HG02610 (cell line): ENCODE results near the gene VWA3B.
A peak's percentile ranks its signal among the peaks of the same experiment; 100 is the strongest.
"Not testable (repeated sequence)": the region's sequence is repeated elsewhere in the genome, so short reads cannot be mapped to it uniquely, and the experiment has no call there.

Source experiments
- ATAC-seq: cut with Tn5 transposase; IDR thresholded peaks from one replicate; pipeline ENCODE4 v1.9.1; 2021; ENCODE audit warnings: mild to moderate bottlenecking, moderate library complexity; ENCODE audit not compliant: unreplicated experiment

VWA3B gene, protein sequence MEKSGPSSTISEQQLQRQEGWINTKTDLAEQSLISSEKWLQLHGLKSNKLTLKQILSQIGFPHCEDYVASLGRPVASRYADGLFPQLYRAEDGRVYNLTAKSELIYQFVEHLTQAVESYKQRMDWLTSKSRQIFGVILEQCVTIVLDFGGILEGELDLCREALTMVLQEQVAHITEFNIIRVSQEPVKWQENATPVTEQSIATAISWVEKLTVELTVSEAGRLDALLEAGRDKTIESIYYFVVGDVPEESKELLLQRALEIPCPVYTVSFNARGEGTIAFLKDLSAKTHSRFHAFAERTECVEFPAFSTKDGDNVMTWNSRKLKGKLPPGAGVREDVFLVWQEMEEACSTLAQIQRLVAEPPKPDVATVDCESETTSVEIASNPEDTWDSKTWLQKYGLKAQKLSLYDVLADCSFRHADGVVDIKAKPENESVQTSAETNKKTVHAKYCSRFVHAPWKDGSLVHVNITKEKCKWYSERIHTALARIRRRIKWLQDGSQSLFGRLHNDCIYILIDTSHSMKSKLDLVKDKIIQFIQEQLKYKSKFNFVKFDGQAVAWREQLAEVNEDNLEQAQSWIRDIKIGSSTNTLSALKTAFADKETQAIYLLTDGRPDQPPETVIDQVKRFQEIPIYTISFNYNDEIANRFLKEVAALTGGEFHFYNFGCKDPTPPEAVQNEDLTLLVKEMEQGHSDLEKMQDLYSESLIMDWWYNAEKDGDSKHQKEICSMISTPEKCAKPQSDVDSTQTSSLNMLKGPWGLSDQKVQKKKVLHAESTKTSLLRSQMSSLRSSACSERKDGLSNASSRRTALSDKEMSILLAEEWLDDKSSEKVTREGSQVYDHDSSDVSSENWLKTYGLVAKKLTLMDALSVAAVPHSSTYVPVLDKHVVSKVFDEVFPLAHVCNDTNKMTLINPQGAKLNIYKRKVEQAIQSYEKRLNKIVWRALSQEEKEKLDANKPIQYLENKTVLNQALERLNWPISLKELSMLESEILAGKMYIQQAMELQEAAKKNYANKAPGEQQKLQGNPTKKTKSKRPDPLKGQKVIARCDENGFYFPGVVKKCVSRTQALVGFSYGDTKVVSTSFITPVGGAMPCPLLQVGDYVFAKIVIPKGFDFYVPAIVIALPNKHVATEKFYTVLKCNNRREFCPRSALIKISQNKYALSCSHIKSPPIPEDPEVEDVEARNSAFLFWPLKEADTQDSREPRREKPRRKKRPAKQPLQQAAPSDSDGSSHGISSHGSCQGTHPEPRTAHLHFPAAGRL (N-terminal part only)

DNA sequence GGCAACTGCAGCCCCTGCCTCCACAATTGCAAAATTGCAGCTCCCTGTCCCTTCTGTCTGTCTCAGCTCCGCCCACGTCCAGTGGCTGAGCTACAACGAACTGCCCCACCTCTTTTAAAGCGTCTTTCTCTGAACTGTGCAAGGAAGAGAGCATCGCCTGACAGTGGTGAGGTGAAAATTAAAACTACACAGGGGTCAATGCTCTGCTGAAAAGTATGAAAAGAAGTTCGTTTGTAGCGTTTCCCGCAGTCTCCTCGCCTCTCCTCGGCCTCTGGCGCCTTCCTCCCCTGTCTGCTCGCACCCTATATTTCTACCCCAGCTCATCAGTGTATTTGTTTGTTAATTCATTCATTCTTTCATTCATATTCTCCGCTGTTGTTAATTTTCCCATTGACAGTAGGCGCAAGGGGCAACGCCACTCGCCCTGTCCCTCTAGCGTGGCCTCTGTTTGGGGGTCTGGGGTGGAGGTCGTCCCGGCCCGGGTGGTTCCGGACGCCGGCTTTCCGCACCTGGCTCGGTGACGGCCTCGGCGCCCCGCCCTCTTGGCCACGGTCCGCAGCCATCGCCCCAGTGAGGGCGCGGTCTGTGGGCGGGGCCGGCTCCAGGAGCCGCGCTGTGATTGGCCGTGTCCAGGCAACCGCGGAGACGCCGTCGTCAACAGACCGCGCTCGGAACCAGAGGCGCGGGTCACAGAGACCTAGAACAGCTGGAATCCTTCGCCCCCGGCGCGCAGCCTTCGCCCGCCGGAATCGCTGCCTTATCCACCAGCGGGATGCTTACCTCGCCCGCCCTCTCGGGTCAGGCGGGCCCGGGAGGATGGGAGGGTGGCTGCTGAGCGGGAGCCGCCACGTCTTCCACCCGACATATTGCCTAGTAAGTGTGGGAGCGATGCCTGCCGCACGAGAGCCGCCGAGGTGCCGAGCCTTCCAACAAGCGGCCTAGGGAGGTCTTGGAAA, at the start of gene VWA3B:
TSS of gene VWA3B (plus strand) at position 677 of the 956 bp plus-strand sequence. CDS start 5,926 bp downstream, outside the sequence.
- peak; percentile 90 for ATAC-seq

DNA sequence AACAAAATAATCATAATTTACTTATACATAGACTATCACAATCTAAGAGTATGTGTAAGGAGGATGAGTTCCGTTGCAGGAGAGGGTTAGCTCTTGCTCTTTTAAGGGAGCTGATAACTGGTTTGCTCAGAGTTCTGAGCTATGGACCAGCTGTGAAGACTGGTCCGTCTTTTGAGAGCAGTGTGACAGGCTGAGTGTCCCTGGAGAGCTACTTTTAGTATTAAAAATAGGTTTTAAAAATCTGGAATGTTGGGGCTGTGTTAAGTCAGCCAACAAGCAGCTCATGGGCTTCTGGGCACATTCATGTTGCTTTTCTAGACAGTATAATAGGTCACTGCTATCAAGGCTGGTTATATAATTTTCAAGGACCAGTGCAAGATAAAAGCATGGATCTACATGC, 49.8 kb upstream of the VWA3B start:
- no peak for ATAC-seq

DNA sequence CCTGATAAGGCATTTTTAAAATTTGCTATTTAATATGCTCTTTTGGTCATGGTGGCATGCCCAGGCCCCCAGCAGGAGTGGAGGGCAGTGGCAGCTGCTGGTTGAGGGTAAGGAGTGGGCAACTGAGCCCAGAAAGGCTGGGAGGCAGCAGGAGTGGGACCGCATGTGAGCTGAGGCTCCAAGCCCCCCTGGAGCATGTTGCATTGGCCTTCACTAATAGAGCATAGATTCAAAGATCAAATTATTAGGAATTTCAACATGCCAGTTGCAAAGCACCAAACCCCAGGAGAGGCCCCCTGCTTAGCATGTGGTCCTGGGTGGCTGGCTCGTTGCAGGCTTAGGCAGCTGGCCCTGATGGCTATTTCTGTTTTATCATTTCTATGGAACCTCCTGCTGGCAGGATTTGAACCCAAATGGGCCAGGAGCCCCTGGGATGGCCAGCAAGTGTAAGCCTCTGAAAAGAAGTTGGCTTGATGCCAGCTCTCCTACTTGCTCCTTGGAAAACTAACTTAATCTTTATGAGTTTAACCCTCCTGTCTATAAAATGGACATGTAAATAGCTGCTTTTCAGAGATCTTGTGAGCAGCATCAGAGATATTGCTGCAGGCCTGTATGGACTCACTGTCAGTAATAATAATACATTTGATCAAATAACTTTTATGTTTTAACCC, 49.2 kb upstream of the VWA3B start:
- ATAC-seq: no peak

DNA sequence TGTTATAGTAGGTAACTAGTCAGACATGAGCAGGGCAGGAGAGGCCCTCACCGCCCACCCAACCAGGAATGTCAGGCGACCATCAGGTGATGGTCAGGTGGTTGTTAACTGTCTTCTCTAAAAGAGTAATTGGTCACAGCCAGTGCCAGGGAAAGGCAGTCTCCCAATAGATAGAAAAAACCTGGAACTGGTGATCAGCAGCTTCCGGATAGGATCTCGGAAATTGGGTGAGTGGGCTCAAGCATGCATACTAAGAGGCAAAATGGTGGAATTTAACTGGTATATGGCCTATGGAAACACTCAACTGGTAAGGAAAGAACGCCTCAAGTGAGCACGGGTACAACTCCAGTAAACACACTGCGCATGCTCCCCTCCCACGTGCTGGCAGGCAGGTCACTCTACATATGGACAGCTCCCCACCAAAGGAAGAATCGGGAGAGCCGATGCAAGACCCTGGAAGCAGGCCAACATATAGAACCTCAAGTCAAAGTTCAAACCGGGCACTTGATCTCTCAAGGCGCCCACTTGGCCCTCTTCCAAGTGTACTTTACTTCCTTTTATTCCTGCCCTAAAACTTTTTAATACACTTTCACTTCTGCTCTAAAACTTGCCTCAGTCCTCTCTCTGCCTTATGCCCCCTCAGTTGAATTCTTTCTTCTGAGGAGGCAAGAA, 47.7 kb upstream of the VWA3B start:
- ATAC-seq: no peak

DNA sequence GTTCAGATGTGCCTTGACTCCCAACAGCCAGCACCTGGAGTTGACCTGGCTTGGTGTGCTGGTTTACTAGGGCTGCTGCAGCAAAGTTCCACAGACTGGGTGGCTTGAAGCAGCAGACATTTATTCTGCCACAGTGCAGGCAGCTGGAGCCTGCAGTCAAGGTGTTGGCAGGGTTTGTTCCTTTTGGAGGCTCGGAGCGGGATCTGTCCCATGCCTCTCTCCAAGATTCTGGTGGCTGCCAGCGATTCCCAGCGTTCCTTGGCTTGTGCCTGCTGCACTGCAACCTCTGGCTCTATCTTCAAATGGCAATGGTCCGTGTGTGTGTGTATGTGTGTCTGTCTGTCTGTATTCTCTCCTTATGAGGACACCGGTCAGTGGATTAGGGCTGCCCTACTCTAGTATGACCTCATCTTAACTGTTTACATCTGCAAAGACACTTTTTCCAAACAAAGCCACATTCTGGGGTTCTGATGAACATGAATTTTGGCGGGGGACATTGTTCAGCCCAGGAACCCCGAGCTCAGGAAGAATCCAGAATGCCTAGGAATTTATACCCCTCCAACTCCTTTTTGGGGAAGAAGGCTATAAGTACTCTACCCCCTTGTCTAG, 46.5 kb upstream of the VWA3B start:
- no peak for ATAC-seq

DNA sequence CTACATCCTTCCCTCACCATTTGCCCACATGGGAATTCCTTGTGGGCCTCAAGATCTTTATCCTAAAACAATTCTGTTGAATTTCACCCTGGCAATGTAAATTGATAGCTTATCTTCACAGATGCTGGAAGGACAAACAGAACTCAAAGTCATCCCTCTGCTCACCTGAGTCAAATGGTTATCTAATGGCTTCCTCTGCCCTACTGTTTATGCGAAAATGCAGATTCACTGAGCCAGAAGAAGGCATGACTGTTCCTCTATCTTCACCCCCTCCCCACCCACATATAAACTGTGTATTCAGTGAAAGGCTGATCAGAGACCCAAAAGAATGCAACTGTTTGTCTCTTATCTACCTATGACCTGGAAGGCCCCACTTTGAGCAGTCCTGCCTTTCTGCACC, 43.9 kb upstream of the VWA3B start:
- no peak for ATAC-seq

DNA sequence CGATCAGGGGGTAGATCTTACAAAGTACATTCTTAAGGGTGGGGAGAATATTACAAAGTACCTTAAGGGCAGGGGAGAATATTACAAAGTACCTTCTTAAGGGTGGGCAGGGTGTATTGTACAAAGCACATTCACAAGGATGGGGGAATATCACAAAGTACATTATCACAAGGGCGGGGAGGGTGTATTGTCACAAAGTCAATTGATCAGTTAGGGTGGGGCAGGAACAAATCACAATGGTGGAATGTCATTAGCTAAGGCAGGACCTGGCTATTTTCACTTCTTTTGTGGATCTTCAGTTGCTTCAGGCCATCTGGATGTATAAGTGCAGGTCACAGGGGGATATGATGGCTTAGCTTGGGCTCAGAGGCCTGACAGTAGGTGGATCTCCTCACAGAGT, 42.2 kb upstream of the VWA3B start:
- ATAC-seq: not testable (repeated sequence)

DNA sequence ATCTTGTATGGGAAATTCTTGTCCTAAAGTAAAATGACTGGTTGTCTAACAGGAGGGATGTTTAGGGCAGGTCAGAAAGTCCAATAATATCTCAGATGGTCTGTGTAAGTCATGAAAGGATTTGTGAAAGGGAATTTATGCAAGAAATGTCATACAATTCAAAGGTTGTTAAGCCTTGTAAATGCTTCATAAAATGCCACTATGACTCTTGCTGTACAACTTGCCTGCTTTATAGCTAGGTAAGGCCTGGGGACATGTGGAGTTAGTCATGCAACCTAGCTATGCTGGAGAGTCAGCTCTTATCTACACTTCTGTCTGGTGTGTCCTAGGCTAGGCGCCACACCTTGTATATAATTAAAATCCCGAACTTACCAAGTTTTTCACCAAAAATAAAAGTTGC, 36.9 kb upstream of the VWA3B start:
- no peak for ATAC-seq

DNA sequence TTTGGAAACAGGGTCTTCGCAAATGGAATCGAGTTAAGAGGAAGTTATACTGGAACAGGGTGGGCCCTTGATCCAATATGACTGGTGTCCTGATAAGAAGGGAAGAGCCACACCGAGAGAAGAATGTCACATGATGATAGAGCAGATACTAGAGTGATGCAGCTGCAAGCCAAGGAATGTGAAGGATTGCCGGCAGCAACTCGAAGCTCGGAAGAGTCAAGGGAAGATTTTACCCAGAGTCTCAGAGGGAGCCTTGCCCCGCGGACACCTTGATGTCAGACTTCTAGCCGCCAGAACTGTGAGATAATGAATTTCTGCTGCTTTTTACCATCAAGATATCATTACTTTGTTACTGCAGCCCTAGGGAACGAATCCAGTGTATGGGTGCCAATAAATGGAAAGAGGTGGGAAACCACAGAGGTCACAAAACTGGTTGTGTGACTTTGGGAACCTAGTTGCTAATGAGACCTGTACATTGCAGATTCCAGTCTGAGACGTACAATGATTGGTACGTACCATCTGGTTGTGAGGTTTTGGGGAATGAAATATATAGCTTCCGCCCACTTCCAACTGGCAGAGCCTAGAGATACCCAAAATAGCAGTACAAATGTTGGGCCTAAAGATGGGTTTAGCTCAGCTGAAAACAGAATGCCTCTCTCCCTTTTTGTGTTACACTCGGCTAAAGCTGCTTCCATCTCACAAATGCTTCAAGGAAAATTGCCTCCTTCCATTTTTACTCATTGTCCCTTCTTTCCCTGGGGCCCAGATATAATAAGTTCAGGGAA, 28.6 kb upstream of the VWA3B start:
- ATAC-seq: no peak

DNA sequence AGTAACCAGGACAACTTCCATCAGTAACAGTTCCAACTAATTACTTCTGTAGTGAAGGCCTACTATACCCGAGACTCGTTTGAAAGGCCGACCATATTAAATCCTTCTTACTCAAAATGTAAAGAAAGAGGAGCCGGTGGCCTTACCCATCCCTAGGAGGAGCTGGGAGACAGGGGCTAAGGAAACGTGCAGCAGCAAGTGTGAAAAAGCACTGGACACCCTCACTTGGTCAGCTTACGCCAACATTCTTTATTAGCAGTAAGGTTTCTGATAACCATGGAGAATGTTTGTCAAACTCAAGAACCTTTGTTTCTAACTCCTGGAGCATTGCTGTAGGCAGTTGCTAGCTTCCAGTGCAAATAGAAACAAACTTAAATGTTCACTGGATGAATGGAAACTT, 26.7 kb upstream of the VWA3B start:
- no peak for ATAC-seq

DNA sequence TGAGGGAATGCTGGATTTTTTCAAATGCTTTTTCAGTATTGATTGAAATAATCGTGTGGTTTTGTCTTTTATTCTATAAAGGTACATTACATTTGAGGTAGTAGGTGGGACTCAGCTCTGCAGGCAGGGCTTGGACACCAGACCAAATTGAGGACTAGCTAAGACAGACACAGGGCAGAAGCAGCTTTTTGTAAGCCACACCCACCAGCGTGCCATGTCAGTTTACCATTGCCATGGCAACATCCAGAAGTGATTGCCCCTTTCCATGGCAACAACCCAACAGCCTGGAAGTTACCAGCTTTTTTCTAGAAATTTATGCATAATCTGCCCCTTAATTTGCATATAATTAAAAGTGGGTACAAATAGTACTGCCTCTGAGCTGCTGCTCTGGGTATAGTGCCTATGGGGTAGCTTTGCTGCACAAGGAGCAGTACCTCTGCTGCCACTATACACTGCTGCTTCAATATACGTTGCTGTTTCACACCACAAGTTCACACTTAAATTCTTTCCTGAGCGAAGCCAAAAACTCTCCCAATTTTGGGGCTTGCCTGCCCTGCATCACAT, 23.6 kb upstream of the VWA3B start:
- no peak for ATAC-seq

DNA sequence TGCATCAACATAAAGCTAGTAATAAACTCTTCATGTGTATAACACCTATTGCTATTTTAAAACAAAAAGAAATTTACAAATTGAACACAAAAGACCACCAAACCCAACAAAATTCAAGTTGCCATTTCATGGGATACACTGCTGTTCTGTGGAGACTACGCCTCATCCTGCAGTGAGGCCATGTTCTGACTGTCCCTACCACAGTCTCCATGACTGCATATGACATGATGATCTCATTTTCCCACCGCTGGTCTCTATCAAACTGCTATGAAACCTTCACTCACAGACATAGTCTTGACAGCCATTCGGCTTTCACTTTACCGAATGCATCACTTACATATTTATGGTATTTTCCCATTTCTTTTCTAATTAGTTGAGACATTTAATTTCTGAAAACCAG, 21.2 kb upstream of the VWA3B start:
- ATAC-seq: no peak

DNA sequence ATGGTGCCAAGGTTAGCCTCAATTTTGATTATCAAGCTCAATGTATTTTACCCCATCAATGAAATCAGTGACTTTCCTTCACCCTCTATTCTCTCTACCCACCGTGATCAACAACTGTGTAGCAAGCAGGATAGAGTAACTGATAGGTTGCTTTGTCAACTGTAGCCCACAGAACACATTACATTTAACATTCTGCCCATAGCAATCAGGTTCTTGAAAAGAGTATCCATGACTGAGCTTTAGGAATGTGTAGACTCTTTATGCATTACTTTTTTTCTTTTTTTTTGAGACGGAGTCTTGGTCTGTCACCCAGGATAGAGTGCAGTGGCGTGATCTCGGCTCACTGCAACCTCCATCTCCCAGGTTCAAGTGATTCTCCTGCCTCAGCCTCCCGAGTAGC, 19.8 kb upstream of the VWA3B start:
- ATAC-seq: no peak

DNA sequence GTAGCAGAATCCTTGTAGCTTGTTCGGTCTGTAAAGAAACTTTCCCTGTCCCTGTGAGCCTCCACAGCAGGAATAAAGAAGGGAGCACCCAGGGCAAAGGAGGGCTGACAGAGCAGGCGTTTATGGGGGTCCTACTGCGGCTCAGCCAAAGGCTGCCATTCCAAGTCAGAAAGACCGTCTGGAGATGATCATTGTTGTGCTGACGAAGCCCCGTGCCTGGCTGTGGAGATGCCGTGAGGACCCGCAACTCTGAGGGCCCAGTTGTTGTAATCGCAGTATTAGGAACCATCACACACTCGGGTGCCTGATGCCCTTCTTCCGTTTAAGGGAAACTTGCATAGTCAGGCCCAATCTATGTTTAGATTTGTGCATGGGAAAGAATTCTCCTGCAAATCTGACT, 16.9 kb upstream of the VWA3B start:
- no peak for ATAC-seq

DNA sequence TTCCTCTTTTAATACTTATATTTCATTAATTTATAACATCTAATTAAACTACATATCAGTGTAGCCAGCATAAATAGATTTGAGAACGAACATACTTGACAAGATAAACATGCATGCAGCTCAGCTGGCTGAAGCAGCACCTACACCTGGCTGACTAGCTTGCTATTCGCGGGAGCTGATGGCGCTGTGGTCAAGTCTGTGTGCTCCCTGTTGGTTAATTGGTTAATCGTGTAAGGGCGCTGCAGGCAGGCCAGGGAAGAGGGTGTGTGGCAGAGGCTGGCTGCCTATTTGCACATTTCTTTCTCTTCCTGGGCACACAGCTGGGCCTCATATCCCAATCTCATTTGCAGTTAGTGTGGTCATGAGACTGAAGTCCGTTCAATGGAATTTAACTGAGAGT, 14.5 kb upstream of the VWA3B start:
- no peak for ATAC-seq

DNA sequence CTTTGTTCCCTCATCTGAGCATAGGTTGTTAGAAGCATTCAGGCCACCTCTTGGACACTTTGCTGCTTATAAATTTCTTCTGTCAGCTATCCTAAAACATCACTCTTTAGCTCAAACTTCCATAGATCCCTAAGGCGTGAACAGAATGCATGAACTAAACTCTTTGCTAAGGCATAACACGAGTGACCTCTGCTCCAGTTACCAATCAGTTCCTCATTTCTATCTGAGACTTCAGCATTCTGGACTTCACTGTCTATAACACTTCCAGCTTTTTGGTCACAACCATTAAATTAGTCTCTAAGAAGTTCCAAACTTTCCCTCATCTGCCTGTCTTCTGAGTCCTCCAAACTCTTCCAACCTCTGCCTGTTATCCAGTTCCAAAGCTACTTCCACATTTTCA, 8.3 kb upstream of the VWA3B start:
- no peak for ATAC-seq

DNA sequence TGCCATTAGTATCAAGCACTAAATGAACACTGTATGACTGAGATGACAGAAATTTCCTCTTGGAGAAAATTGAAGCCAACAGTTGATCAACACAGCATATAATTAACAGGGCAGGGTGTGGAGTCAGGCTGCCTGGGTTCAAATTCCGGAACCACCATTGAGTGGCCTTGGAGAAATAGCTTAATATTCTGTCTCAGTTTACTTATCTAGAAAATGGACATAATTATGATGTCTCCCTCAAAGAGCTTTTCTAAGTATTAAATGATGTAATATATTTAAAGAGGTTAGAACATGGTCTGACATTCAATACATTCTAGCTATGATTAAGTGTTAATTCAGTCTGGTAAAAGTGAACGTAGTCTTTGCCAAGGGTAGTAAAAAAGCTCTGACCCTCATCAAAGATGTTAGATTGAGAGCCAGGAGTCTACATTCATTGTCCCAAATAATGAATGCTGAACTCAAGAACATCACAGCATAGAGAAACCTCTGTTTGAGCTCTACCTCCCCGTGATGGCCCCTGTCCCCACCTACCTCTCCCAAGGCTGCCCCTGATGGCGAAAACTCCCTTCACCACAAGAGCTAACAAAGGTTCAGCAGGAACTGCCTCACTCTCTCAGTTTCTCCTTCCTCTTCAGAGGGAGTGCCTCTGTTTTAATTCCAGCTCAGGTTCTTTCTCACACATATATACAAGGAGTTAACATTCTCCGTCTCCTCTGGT, 2.7 kb upstream of the VWA3B start:
- no peak for ATAC-seq
